ENCODE results near the gene ADH5.
"Not testable (repeated sequence)": the region's sequence is repeated elsewhere in the genome, so short reads cannot be mapped to it uniquely, and the experiment has no call there.

DNA sequence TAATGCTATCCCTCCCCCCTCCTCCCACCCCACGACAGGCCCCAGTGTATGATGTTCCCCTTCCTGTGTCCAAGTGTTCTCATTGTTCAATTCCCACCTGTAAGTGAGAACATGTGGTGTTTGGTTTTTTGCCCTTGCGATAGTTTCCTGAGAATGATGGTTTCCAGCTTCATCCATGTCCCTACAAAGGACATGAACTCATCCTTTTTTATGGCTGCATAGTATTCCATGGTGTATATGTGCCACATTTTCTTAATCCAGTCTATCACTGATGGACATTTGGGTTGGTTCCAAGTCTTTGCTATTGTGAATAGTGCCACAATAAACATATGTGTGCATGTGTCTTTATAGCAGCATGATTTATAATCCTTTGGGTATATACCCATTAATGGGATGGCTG lies 23.1 kb downstream of the ADH5 start:
- not testable (repeated sequence) for TF ChIP-seq FOS (IDR thresholded peaks at IDR 0.05; ENCODE audit: borderline replicate concordance, extremely low read depth, insufficient read length); NFYB (IDR thresholded peaks at IDR 0.05; ENCODE audit: insufficient read depth, low read depth, low read length); CREM (IDR thresholded peaks at IDR 0.05; ENCODE audit: low read depth); SIX5 (IDR thresholded peaks at IDR 0.05; ENCODE audit: low read depth, low read length, severe bottlenecking); NFIC (IDR thresholded peaks at IDR 0.05; ENCODE audit: low read depth, low read length); CREB1 (IDR thresholded peaks at IDR 0.05; ENCODE audit: low read depth); POLR2AphosphoS5 (IDR thresholded peaks at IDR 0.05; ENCODE audit: low read length); TAF1 (IDR thresholded peaks at IDR 0.05; ENCODE audit: borderline replicate concordance, low read depth, low read length)
- TF ChIP-seq, protein P1, sequence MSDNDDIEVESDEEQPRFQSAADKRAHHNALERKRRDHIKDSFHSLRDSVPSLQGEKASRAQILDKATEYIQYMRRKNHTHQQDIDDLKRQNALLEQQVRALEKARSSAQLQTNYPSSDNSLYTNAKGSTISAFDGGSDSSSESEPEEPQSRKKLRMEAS (IDR thresholded peaks at IDR 0.05; ENCODE audit: low read depth, low read length): not testable (repeated sequence)
- TF ChIP-seq, protein P2, sequence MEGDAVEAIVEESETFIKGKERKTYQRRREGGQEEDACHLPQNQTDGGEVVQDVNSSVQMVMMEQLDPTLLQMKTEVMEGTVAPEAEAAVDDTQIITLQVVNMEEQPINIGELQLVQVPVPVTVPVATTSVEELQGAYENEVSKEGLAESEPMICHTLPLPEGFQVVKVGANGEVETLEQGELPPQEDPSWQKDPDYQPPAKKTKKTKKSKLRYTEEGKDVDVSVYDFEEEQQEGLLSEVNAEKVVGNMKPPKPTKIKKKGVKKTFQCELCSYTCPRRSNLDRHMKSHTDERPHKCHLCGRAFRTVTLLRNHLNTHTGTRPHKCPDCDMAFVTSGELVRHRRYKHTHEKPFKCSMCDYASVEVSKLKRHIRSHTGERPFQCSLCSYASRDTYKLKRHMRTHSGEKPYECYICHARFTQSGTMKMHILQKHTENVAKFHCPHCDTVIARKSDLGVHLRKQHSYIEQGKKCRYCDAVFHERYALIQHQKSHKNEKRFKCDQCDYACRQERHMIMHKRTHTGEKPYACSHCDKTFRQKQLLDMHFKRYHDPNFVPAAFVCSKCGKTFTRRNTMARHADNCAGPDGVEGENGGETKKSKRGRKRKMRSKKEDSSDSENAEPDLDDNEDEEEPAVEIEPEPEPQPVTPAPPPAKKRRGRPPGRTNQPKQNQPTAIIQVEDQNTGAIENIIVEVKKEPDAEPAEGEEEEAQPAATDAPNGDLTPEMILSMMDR (IDR thresholded peaks at IDR 0.05 in 2 of 3, conservative IDR thresholded peaks at IDR 0.05 in 1 of 3; ENCODE audit: control insufficient read depth in 2 of 3, extremely low read depth in 1 of 3, insufficient read depth in 1 of 3, low read depth in 3 of 3, low read length in 3 of 3): not testable (repeated sequence)
- TF ChIP-seq, protein P3, sequence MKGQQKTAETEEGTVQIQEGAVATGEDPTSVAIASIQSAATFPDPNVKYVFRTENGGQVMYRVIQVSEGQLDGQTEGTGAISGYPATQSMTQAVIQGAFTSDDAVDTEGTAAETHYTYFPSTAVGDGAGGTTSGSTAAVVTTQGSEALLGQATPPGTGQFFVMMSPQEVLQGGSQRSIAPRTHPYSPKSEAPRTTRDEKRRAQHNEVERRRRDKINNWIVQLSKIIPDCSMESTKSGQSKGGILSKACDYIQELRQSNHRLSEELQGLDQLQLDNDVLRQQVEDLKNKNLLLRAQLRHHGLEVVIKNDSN (IDR thresholded peaks at IDR 0.05; ENCODE audit: borderline replicate concordance, extremely low read length, insufficient read depth, low read depth, low read length): not testable (repeated sequence)
- TF ChIP-seq, protein P4, sequence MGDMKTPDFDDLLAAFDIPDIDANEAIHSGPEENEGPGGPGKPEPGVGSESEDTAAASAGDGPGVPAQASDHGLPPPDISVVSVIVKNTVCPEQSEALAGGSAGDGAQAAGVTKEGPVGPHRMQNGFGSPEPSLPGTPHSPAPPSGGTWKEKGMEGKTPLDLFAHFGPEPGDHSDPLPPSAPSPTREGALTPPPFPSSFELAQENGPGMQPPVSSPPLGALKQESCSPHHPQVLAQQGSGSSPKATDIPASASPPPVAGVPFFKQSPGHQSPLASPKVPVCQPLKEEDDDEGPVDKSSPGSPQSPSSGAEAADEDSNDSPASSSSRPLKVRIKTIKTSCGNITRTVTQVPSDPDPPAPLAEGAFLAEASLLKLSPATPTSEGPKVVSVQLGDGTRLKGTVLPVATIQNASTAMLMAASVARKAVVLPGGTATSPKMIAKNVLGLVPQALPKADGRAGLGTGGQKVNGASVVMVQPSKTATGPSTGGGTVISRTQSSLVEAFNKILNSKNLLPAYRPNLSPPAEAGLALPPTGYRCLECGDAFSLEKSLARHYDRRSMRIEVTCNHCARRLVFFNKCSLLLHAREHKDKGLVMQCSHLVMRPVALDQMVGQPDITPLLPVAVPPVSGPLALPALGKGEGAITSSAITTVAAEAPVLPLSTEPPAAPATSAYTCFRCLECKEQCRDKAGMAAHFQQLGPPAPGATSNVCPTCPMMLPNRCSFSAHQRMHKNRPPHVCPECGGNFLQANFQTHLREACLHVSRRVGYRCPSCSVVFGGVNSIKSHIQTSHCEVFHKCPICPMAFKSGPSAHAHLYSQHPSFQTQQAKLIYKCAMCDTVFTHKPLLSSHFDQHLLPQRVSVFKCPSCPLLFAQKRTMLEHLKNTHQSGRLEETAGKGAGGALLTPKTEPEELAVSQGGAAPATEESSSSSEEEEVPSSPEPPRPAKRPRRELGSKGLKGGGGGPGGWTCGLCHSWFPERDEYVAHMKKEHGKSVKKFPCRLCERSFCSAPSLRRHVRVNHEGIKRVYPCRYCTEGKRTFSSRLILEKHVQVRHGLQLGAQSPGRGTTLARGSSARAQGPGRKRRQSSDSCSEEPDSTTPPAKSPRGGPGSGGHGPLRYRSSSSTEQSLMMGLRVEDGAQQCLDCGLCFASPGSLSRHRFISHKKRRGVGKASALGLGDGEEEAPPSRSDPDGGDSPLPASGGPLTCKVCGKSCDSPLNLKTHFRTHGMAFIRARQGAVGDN (IDR thresholded peaks at IDR 0.05): not testable (repeated sequence)

Measured in GM12878 (cell line).